HG03378 (cell line): ENCODE results near the gene UBE2M.
A peak's percentile ranks its signal among the peaks of the same experiment; 100 is the strongest.
"Not testable (repeated sequence)": the region's sequence is repeated elsewhere in the genome, so short reads cannot be mapped to it uniquely, and the experiment has no call there.

Experiments used
- ATAC-seq: cut with Tn5 transposase; IDR thresholded peaks from one replicate; pipeline ENCODE4 v1.9.1; 2021; ENCODE audit warnings: mild to moderate bottlenecking, moderate library complexity; ENCODE audit not compliant: unreplicated experiment

The UBE2M gene

GRCh38 chr19:58558066-58558622 lies at the start of gene UBE2M:
Gene UBE2M, minus strand, starts transcription at chr19:58558611. Its CDS starts 230 bp downstream, at chr19:58558381.
- ATAC-seq = no peak

DNA sequence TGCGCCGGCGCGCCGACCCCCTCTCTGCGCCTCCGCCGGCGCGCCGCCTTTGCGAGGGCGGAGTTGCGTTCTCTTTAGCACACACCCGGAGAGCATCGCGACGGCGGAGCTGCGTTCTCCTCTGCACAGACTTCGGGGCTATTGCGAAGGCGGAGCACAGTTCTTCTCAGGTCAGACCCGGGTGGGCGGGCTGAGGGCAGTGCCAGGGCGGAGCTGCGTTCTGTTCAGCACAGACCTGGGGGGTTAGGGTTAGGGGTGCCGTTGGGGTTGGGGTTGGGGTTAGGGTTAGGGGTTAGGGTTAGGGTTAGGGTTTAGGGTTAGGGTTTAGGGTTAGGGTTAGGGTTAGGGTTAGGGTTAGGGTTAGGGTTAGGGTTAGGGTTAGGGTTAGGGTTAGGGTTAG lies 48.8 kb upstream of the UBE2M start:
- not testable (repeated sequence) for ATAC-seq

DNA sequence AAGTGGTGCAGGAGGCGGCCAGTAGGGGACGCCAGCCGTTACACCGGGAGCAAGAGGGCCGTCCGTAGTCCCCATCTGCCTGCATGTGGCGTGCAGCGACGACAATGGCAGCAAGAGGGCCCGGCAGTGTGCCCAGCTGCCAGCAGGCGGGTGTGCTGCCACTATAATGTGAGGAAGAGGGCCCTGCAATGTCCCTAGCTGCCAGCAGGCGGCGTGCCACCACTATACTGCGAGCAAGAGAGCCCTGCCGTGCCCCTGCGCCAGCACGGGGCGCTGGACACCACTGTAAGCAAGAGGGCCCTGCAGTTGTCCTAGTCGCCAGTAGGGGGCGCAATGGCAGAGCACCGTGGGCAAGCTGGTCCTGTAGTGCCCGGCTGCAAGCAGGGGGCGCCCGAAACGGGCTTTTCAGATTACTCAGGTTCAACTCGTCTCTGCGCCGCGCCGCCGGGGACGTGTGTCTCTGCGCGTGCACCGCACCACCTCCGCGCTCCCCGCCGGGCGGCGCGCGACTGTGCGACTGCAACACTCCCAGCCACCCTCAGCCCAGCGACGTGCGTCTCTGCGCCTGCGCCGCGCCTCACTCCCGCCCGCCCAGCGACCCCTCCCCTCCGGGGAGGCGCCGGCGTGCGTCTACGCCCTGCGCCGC lies 48.0 kb upstream of the UBE2M start:
- not testable (repeated sequence) for ATAC-seq

DNA sequence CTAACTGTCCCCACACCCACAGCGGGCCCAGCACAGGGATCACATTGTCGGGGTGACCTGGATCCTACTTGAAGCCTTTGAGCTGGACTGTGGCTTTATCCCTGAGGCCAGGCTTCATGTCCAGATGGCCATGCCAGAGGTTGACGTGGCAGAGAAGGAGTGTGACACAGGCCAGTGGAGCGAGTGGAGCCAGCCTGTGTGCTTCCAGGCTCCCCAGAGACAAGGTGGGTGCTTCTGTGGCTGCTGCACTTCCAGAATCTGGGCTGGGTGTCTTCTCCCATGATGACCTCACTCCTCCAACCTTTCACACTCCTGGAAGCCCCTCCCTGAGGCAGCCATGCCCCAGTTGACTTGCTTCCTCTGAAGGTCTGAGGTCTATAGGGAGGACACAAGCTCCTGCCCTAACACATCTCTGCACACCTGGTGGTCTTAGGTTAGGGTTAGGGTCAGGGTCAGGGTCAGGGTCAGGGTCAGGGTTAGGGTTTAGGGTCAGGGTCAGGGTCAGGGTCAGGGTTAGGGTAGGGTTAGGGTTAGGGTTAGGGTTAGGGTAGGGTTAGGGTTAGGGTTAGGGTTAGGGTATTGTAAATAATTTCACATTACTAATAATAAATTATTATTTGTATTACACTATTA lies 27.8 kb upstream of the UBE2M start:
- no peak for ATAC-seq

GRCh38 chr19:58585442-58586132 lies 27.2 kb upstream of the UBE2M start:
- no peak for ATAC-seq

- ATAC-seq = no peak
Observed at GRCh38 chr19:58584498-58585441, 26.4 kb upstream of the UBE2M start.

- ATAC-seq = no peak
Observed at GRCh38 chr19:58582985-58583384, 24.6 kb upstream of the UBE2M start.

- ATAC-seq = peak; percentile 47
Observed at GRCh38 chr19:58581227-58582141, 23.1 kb upstream of the UBE2M start.

DNA sequence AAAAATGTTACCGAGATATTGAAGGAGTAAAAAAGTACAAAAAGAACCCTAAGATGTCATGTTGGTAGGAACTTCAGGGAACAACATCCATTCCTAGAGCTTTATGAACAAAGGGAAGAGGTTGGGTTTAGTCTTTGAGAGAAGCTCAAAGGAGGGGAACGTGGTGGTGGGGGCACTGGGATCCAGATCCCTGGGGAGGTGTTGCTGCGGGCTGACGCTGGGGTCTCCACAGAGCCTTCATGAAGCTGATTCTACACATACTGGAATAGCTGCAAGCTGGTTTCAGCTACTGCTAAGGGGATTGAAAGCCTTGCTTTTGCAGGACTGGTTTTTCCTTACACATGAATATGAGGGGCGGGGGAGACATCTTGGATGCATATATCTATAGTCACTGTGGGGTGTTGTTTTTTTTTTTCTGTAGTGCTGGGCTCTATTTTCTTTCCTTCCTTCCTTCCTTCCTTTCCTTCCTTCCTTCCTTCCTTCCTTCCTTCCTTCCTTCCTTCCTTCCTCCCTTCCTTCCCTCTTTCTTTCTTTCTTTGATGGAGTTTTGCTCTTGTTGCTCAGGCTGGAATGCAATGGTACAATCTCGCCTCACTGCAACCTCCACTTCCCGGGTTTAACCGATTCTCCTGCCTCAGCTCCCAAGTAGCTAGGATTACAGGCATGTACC lies 21.2 kb upstream of the UBE2M start:
- ATAC-seq = no peak

DNA sequence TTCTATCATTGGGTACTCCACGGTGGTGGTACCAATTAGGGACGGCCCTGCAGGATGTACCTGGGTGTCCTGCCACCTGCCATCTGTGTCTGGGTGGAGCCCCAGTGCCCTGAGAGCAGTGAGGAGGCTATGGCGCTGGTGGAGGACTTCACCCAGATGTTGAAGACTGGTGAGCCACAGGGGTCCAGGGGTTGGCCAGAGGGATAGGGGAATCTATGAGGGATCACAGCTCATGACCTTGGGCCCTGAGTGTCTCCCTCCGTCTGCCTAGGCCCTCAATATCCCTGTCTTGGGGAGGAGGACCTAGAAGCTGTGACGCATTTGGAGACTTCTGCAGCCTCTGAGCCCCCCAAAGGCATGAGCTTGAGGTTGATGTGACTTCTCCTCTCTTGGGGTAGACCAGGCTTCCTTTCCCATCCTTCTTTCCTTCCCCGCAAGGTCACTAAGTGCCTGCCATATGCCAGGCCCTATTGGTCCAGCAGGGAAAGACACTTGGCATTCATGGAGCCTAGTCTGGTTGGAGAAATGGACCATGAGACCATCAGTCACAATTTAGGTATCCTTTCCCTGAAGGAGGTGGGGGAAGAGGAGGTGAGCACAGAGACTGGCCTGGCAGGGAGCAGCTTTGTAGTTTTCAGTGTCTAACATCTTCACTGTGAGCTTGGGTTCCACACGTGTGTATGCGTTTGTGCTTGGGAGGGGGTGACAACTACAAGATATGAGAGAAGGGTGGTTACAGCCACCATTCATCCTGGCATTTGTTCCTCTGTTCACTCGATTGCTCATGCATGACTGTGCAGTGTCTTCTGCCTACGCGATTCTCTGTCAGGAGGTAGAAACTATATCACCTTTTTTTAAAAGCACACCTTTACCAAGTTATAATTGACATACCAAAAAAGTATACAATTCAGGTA lies 19.9 kb upstream of the UBE2M start:
- ATAC-seq = no peak

GRCh38 chr19:58577581-58577980 lies 19.2 kb upstream of the UBE2M start:
- ATAC-seq = not testable (repeated sequence)

GRCh38 chr19:58575183-58576041 lies 17.0 kb upstream of the UBE2M start:
- ATAC-seq = peak; percentile 37

GRCh38 chr19:58573658-58574164 lies 15.3 kb upstream of the UBE2M start:
- no peak for ATAC-seq

- ATAC-seq = peak; percentile 55
Observed at GRCh38 chr19:58572818-58573657, 14.6 kb upstream of the UBE2M start, which contains the start of gene MZF1. Gene MZF1, minus strand, starts transcription at chr19:58573335. Its CDS starts 1,946 bp downstream, at chr19:58571389.

DNA sequence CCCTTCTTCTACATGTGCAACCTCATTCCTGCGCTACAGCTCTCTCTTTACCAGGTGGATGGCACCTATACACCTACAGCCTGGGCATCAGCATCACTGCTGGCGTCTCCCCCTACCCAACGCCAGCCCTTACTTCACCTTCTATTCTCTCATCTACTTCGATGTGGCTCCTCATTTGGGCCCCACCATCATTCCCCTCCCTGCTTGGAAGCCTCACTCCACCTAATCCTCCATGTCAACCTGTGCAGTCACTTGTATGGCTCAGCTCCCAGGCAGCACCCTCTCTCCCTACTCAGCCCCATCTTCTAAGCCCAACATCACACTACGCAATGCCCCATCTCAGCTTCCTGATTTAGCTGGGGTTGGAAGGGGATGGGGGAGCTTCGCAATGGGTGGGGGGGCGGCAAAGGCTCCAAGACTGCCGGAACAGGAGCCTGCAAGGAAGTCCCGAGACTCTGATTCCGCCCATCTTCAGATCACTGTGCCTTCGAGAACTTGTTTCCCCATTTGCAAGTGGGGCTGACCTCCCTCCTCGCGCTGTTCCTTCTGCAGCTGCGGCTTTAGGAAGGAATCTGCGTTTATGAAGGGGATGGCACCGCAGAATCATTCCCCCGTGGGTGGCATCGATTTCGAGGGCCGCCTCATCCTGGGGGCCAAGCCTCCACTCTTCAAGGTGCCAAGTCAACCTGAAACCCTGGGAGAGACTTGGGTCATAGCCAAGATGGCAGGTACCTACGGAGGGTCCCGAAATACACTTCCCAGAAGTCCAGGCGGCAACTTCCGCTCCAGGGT lies 13.8 kb upstream of the UBE2M start:
- no peak for ATAC-seq
